Eye (tissue), 1 donor: ENCODE measurements around the gene RNU2-63P.
A peak's percentile ranks its signal among the peaks of the same experiment; 100 is the strongest.
"Not testable (repeated sequence)": the region's sequence is repeated elsewhere in the genome, so short reads cannot be mapped to it uniquely, and the experiment has no call there.

ENCODE experiments used
- DNase-seq: peaks from one replicate; pipeline ENCODE4 v3.0.0-alpha.2; 2015

RNU2-63P gene

DNA sequence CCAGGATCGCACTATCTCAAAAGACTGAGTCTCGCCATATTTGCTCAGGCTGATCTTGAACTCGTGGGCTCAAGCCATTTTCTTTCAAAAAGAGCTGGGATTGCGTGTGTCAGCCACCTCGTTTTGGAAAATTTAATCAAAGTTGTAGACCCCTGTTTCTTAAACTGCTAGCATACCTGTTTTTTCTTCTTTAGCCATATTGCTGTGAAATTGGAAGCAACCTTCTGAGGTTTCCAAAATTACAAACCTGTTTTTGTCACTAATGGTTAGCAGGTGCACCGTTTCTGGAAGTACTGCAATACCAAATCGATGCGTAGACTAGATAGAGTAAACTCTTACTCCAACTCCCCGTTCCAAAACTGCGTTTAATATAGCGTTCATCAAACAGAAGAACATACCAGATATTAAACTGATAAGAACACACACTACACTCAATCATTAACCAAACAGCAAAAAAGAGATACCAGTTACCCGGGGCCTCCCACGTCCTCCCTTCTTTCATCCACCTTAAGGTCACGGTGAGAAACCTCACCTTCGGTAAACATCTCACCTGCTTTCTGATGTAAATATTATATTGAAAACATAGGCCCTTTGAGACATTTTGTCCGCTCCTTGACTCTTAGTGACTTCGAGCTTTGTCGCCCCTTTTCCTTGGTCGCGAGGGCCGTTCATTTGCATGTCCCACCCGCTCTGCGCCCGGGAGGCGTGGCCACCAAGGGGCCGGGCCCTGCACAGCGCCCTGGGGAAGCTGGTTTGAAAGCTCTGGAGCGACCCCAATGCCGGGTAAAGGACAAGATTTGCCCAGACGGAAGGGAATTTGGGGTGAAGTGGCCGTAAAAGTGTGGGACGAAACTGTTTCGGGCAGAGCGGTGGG lies at the start of gene RNU2-63P:
TSS of gene RNU2-63P (minus strand) at position 462 of the 874 bp plus-strand sequence.
- DNase-seq, result peak; percentile 96

GRCh38 chr2:88061295-88061694 lies 44.9 kb upstream of the RNU2-63P start:
- no peak for DNase-seq

DNA sequence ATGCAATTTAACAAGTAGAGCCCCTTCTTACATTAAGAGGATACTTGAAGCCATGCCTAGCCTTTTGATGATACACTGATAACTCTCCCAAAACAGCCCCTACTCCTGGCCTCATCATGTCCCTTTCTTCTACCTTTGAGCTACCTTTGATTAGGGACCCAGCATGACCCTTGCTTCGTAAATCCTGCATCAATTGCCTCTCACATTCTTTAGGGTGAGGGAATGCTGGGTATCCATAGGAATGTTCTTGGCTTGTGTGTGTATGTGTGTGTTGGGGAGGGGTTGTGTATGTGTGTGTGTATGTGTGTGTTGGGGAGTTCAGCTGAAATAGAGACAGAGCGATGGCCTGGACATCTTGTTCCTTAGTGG lies 44.5 kb upstream of the RNU2-63P start:
- DNase-seq, result no peak

DNA sequence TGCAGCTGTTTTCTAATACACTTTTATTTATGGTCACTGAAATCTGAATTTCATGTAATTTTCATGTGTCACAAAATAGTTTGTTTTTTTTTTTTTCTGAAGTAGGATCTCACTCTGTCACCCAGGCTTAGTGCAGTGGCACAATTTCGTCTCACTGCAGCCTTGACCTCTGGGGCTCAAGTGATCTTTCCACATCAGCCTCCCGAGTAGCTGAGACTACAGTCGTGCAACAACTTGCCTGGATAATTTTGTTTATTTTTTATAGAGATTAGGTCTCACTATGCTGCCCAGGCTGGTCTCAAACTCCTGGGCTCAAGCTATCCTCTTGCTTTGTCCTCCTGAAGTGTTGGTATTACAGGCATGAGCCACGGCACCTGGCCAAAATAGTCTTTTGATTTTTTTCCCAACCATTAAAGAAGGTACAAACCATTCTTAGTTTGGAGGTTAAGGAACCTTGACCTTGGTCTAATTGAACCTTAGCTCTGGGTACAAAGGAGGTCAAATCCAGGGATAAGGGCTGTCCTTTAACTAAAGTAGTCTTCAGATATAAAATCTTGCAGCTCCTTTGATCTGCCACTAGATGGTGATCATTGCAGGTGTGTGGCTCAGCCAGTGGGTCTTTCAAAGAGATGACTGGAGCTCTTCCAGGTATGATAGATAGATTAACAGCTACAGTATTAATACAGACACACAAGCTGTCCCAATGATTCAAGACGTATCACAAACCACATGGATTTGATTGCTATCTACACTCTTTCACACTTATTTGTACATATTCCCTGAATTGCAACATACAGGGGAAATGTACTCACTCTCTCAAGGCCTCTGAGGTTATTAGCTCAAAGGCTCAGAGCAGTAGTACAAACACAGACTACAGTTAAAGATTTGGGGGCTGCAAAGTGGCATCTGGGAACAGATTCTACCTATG lies 43.9 kb upstream of the RNU2-63P start:
- DNase-seq, result peak; percentile 59

GRCh38 chr2:88058191-88058590 lies 41.8 kb upstream of the RNU2-63P start:
- DNase-seq, result no peak

DNA sequence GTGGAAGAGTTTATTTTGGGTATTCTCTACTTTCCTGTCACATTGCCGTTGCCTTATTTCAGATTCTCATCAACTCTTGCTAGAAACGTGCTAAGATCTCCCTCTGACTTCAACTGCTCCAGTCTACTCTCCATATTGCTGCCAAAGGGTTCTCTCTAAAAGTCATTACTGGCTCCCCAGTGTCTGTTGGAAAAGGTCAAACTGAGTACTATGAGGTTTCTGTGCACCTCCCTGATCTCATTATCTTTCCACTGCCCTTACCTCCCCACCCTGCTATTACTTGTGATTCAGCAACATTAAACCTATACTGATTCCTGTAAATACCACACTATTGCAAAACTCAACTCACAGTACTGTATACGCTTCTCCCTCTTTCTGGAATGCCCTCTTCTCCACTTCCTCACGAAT lies 41.1 kb upstream of the RNU2-63P start:
- DNase-seq, result no peak

GRCh38 chr2:88055371-88056128 lies 39.2 kb upstream of the RNU2-63P start, which contains the start of gene KRCC1:
Gene KRCC1, minus strand, starts transcription at chr2:88055783. Its CDS starts 27,220 bp downstream, at chr2:88028563.
- peak; percentile 98 for DNase-seq

DNA sequence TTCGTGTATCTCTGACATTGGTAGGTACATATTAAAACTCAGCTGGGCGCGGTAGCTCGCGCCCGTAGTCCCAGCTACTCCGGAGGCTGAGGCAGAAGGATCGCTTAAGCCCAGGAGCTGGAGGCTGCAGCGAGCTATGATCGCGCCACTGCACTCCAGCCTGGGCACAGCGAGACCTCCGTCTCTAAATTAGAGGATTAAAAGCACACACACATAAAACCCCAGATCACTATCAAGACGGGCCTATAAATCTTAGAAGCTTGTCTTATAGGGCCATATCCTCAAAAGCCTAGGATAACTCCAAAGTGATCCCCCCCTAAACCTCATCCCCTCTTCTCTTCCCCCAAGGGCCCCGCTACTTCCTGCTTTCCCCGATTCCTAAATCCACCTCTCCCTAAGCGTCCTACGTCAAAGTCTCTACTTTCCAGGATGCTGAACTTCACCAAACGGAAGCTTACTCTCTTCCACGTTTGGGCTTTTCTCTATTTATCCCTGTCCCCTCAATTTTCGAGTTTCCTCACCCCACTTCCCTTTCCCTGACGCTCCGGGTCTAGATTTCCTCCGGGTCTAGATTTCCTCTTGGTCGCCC lies 38.5 kb upstream of the RNU2-63P start:
- peak; percentile 81 for DNase-seq

GRCh38 chr2:88053934-88054781 lies 37.8 kb upstream of the RNU2-63P start:
- no peak for DNase-seq

- no peak for DNase-seq
Observed at GRCh38 chr2:88053296-88053695, 36.9 kb upstream of the RNU2-63P start.

- DNase-seq, result no peak
Observed at GRCh38 chr2:88051792-88052191, 35.4 kb upstream of the RNU2-63P start.

GRCh38 chr2:88049622-88050021 lies 33.3 kb upstream of the RNU2-63P start:
- no peak for DNase-seq

DNA sequence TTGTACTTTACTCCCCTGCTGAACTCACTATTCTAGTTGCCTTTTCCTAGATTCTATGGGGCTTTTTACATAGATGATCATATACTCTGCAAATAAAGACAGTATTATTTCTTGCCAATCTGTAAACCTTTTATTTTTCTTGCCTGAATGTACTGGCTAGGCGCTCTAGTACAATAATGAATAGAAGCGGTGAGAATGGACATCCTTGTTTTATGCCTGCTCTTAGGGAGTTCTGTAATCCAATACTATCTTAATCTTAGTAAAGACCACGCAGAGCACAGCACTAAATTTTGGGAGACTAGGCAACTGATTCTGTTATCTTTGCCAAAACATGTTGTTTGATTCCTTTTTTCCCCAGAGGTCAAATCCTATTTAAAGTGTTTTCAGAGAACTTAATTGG lies 32.2 kb upstream of the RNU2-63P start:
- no peak for DNase-seq

GRCh38 chr2:88045561-88045960 lies 29.2 kb upstream of the RNU2-63P start:
- not testable (repeated sequence) for DNase-seq

DNA sequence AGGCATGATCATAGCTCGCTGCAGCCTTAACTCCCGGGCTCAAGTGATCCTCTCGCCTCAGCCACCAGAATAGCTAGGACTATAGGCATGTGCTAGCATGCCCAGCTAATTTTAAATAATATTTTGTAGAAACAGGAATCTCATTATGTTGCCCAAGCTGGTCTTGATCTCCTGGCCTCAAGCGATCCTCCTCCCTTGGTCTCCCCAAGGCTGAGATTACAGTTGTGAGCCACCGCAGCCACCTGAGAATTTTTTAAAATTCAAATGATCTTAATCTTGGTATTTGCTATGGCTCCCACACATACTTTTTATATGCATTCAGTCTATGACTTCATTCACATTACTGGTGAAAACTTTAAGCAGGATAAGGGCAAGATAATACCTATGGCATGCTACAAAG lies 26.1 kb upstream of the RNU2-63P start:
- DNase-seq, result no peak

GRCh38 chr2:88038263-88039105 lies 22.1 kb upstream of the RNU2-63P start:
- DNase-seq, result no peak

GRCh38 chr2:88036606-88037005 lies 20.3 kb upstream of the RNU2-63P start:
- no peak for DNase-seq

GRCh38 chr2:88036182-88036581 lies 19.8 kb upstream of the RNU2-63P start:
- DNase-seq, result no peak

- DNase-seq, result no peak
Observed at GRCh38 chr2:88032070-88032702, 15.8 kb upstream of the RNU2-63P start.

- no peak for DNase-seq
Observed at GRCh38 chr2:88028931-88029330, 12.6 kb upstream of the RNU2-63P start.
